IMR-90 (cell line): ENCODE measurements around the gene CCDC146.

ENCODE experiments used
- BHLHE40 ChIP-seq: fragments of 150-350 bp; IDR thresholded peaks from 2 replicates; pipeline ENCODE4 v1.6.1; 2016; ENCODE audit warnings: mild to moderate bottlenecking, low read depth, low read length
- CEBPB ChIP-seq: IDR thresholded peaks from 2 replicates; pipeline ENCODE4 v1.6.1; 2012; ENCODE audit warnings: low read depth, low read length, improper control_type of control experiment
- FOS ChIP-seq: fragments of 150-350 bp; IDR thresholded peaks from 2 replicates; pipeline ENCODE4 v1.6.1; 2016; ENCODE audit warnings: low read depth, low read length
- MAFK ChIP-seq: IDR thresholded peaks from 2 replicates; pipeline ENCODE4 v1.6.1; 2012; ENCODE audit warnings: low read depth, low read length, improper control_type of control experiment
- MAZ ChIP-seq: IDR thresholded peaks from 2 replicates; pipeline ENCODE4 v1.6.1; 2012; ENCODE audit warnings: low read depth, mild to moderate bottlenecking, low read length, improper control_type of control experiment, moderate library complexity, borderline replicate concordance
- NFE2L2 ChIP-seq: fragments of 150-350 bp; IDR thresholded peaks from 2 replicates; pipeline ENCODE4 v1.6.1; 2016; ENCODE audit warnings: low read depth, mild to moderate bottlenecking, low read length
- POLR2A ChIP-seq: IDR thresholded peaks from 2 replicates; pipeline ENCODE4 v1.6.1; 2012; ENCODE audit warnings: mild to moderate bottlenecking, low read depth, low read length
- RAD21 ChIP-seq: IDR thresholded peaks from 2 replicates; pipeline ENCODE4 v1.6.1; 2012; ENCODE audit warnings: low read length, improper control_type of control experiment
- RCOR1 ChIP-seq: IDR thresholded peaks from 2 replicates; pipeline ENCODE4 v1.6.1; 2012; ENCODE audit warnings: mild to moderate bottlenecking, low read length, improper control_type of control experiment; ENCODE audit not compliant: insufficient replicate concordance
- RFX5 ChIP-seq: IDR thresholded peaks from 2 replicates; pipeline ENCODE4 v1.8.0; 2012; ENCODE audit warnings: low read depth, mild to moderate bottlenecking, low read length, moderate library complexity
- SMC3 ChIP-seq: fragments of 150-350 bp; IDR thresholded peaks from 2 replicates; pipeline ENCODE4 v1.6.1; 2016; ENCODE audit warnings: low read depth, mild to moderate bottlenecking, antibody characterized with exemption, low read length, moderate library complexity
- TF ChIP-seq, protein P1 (sequence below): conservative IDR thresholded peaks from 2 replicates; pipeline ENCODE4 v1.5.1; 2012; ENCODE audit warnings: mild to moderate bottlenecking, low read depth, low read length, improper control_type of control experiment
- TF ChIP-seq, protein P2 (sequence below): fragments of 150-350 bp; IDR thresholded peaks from 2 replicates; pipeline ENCODE4 v1.6.1; 2017; ENCODE audit warnings: mild to moderate bottlenecking, antibody characterized with exemption, low read length, low read depth
- TF ChIP-seq, protein P3 (sequence below): fragments of 150-350 bp; IDR thresholded peaks from 2 replicates; pipeline ENCODE4 v1.6.1; 2016; ENCODE audit warnings: low read depth, mild to moderate bottlenecking, low read length, moderate library complexity, borderline replicate concordance

DNA sequence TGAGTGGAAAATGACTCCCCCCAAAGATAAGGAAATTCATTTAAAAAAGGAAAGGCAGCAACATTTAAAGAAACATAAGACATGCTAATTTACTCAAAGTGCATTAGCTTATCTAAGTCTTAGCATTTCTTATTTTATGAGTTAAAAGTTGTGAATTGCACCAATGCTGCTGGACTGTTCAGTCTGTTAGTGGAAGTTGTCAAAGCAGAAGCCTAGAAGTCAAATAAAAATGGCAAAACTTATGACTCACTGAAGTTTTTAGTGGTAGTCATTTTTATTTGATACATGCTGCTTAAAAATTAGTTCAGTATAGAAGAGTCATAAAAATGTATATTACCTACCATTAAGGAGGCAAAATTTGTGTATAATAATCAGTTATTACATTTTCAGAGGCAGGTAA is 168.0 kb downstream of the CCDC146 start:
- TF ChIP-seq, protein P1, sequence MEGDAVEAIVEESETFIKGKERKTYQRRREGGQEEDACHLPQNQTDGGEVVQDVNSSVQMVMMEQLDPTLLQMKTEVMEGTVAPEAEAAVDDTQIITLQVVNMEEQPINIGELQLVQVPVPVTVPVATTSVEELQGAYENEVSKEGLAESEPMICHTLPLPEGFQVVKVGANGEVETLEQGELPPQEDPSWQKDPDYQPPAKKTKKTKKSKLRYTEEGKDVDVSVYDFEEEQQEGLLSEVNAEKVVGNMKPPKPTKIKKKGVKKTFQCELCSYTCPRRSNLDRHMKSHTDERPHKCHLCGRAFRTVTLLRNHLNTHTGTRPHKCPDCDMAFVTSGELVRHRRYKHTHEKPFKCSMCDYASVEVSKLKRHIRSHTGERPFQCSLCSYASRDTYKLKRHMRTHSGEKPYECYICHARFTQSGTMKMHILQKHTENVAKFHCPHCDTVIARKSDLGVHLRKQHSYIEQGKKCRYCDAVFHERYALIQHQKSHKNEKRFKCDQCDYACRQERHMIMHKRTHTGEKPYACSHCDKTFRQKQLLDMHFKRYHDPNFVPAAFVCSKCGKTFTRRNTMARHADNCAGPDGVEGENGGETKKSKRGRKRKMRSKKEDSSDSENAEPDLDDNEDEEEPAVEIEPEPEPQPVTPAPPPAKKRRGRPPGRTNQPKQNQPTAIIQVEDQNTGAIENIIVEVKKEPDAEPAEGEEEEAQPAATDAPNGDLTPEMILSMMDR, result no peak
- TF ChIP-seq RCOR1, result no peak
- TF ChIP-seq, protein P2, sequence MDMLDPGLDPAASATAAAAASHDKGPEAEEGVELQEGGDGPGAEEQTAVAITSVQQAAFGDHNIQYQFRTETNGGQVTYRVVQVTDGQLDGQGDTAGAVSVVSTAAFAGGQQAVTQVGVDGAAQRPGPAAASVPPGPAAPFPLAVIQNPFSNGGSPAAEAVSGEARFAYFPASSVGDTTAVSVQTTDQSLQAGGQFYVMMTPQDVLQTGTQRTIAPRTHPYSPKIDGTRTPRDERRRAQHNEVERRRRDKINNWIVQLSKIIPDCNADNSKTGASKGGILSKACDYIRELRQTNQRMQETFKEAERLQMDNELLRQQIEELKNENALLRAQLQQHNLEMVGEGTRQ, result no peak
- no peak for TF ChIP-seq BHLHE40
- TF ChIP-seq POLR2A, result no peak
- TF ChIP-seq RAD21, result no peak
- no peak for TF ChIP-seq MAZ
- no peak for TF ChIP-seq SMC3
- TF ChIP-seq NFE2L2, result no peak
- TF ChIP-seq MAFK, result no peak
- TF ChIP-seq, protein P3, sequence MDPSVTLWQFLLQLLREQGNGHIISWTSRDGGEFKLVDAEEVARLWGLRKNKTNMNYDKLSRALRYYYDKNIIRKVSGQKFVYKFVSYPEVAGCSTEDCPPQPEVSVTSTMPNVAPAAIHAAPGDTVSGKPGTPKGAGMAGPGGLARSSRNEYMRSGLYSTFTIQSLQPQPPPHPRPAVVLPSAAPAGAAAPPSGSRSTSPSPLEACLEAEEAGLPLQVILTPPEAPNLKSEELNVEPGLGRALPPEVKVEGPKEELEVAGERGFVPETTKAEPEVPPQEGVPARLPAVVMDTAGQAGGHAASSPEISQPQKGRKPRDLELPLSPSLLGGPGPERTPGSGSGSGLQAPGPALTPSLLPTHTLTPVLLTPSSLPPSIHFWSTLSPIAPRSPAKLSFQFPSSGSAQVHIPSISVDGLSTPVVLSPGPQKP, result no peak
- no peak for TF ChIP-seq CEBPB
- no peak for TF ChIP-seq FOS
- TF ChIP-seq RFX5, result no peak
